Measurements from ENCODE around the gene ZFC3H1. TPM values are rescaled to one million over a fixed set of nuclear protein-coding genes. Genes with fewer than 3 reads are reported as not detected.

Gene ZFC3H1
- total and polyA plus RNA-seq, 9 of the 15 experiments (the other 6 are each of a cell fraction or from before 2014, with no cell fraction given) = 14.8 to 80.5 (median 22.1) TPM

- H3K27ac ChIP-seq (ENCODE audit: extremely low read depth, low read depth, low read length) = no peak overlapping the region
- H3K4me3 ChIP-seq = no peak overlapping the region
- no TSS peak for BruUV-seq (replicated peaks)
- CTCF ChIA-PET (ENCODE audit: low intra/inter-chr PET ratio) = no interaction called here
- in situ Hi-C loops (cut with MboI) (loop anchor here (10.0 kb wide), 1 partner anchor 95 kb away; no protein-coding TSS in a partner anchor), intact Hi-C loops (cut with micrococcal nuclease) (no loop called here)
- no peaks in the 10 kb centered on the region for H4K20me1 ChIP-seq (replicated peaks; ENCODE audit: control insufficient read depth, insufficient read depth, low read length)
- WGBS (ENCODE audit: insufficient coverage, low coverage, missing lambda C conversion rate) = 81% methylated on average over 2 of the region's 2 CpGs
- H3K4me2 ChIP-seq (ENCODE audit: insufficient read depth, low read length) = no peak overlapping the region
- no peaks in the 10 kb centered on the region for H3K27me3 ChIP-seq (ENCODE audit: control insufficient read depth in 2 of 2, insufficient read depth in 2 of 2, low read length in 2 of 2)
- no peak overlapping the region for H2AFZ ChIP-seq (ENCODE audit: low read depth, low read length)
- DNase-seq (ENCODE audit: extremely low read depth in 1 of 4, low spot score in 3 of 4) (no peak), FAIRE-seq (no peak), ATAC-seq (no peak)
- peaks cover 11% of the 10 kb centered on the region for H3K9me3 ChIP-seq (replicated peaks; ENCODE audit: control insufficient read depth, insufficient read depth, low read depth, low read length)
- POLR2A ChIA-PET = interaction anchor here (1.3 kb wide), 1 partner anchor 10 kb away, joined by 3 read pairs; no protein-coding TSS in a partner anchor
- peaks cover 93% of the 10 kb centered on the region for H3K36me3 ChIP-seq (ENCODE audit: control insufficient read depth, insufficient read depth, low read length)
- no peak overlapping the region for H3K9ac ChIP-seq (ENCODE audit: insufficient read depth in 1 of 2, low read depth in 2 of 2, low read length in 2 of 2)
- H3K9me1 ChIP-seq (ENCODE audit: control insufficient read depth, insufficient read depth, low read length) = no peaks in the 10 kb centered on the region
- H3K79me2 ChIP-seq (ENCODE audit: control insufficient read depth, insufficient read depth, low read length) = peaks cover 64% of the 10 kb centered on the region
- no peaks in the 10 kb centered on the region for H3K4me1 ChIP-seq (replicated peaks in 1 of 2; ENCODE audit: control insufficient read depth in 2 of 2, insufficient read depth in 2 of 2, low read length in 2 of 2)
- TF ChIP-seq ZHX1 (conservative IDR thresholded peaks at IDR 0.05; ENCODE audit: low read length) (no peak), ZNF184 (CRISPR knock-in tag; IDR thresholded peaks at IDR 0.05) (no peak), PHF8 (IDR thresholded peaks at IDR 0.05; ENCODE audit: borderline replicate concordance, low read length) (no peak), NCOA2 (IDR thresholded peaks at IDR 0.05; ENCODE audit: partially characterized antibody in 2 of 2) (no peak), ZNF143 (CRISPR knock-in tag; IDR thresholded peaks at IDR 0.05) (no peak), KDM4B (IDR thresholded peaks at IDR 0.05; ENCODE audit: borderline replicate concordance in 2 of 2, low read depth in 1 of 2) (no peak)
- TF ChIP-seq, protein P1, sequence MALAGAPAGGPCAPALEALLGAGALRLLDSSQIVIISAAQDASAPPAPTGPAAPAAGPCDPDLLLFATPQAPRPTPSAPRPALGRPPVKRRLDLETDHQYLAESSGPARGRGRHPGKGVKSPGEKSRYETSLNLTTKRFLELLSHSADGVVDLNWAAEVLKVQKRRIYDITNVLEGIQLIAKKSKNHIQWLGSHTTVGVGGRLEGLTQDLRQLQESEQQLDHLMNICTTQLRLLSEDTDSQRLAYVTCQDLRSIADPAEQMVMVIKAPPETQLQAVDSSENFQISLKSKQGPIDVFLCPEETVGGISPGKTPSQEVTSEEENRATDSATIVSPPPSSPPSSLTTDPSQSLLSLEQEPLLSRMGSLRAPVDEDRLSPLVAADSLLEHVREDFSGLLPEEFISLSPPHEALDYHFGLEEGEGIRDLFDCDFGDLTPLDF (CRISPR knock-in tag; IDR thresholded peaks at IDR 0.05) = no peak
- TF ChIP-seq, protein P2, sequence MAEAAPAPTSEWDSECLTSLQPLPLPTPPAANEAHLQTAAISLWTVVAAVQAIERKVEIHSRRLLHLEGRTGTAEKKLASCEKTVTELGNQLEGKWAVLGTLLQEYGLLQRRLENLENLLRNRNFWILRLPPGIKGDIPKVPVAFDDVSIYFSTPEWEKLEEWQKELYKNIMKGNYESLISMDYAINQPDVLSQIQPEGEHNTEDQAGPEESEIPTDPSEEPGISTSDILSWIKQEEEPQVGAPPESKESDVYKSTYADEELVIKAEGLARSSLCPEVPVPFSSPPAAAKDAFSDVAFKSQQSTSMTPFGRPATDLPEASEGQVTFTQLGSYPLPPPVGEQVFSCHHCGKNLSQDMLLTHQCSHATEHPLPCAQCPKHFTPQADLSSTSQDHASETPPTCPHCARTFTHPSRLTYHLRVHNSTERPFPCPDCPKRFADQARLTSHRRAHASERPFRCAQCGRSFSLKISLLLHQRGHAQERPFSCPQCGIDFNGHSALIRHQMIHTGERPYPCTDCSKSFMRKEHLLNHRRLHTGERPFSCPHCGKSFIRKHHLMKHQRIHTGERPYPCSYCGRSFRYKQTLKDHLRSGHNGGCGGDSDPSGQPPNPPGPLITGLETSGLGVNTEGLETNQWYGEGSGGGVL (CRISPR knock-in tag; IDR thresholded peaks at IDR 0.05) = no peak
Observed at GRCh38 chr12:71649401-71649800, 14.2 kb downstream of the ZFC3H1 start.

Measured in K562 (cell line).